OCI-LY1 (cell line): ENCODE results near the gene DUSP9.

Source experiments
- H2AFZ ChIP-seq: fragments of 200-600 bp; sonication (generic), shearing (Covaris generic); 2 replicates; pipeline ENCODE4 v1.6.0; 2014; ENCODE audit warnings: antibody characterized with exemption, mild to moderate bottlenecking, low read length
- H3F3A ChIP-seq: fragments of 200-600 bp; sonication (generic), shearing (Covaris generic); 2 replicates; pipeline ENCODE4 v1.6.0; 2014; ENCODE audit warnings: mild to moderate bottlenecking, antibody characterized with exemption, low read length, moderate library complexity; ENCODE audit not compliant: insufficient read depth
- H3K27ac ChIP-seq: fragments of 200-600 bp; sonication (generic); 2 replicates; pipeline ENCODE4 v1.5.1; 2014; ENCODE audit warnings: low read length, mixed run types, mild to moderate bottlenecking, low read depth; ENCODE audit not compliant: poor library complexity, severe bottlenecking
- H3K27me3 ChIP-seq: fragments of 200-600 bp; sonication (generic); 2 replicates; pipeline ENCODE4 v1.6.0; 2014; ENCODE audit warnings: antibody characterized with exemption, mild to moderate bottlenecking, low read length, moderate library complexity; ENCODE audit not compliant: insufficient read depth
- H3K36me3 ChIP-seq: fragments of 200-600 bp; sonication (generic); 2 replicates; pipeline ENCODE4 v1.6.1; 2014; ENCODE audit warnings: mild to moderate bottlenecking, antibody characterized with exemption, low read length, moderate library complexity, mixed read lengths; ENCODE audit not compliant: insufficient read depth
- H3K4me1 ChIP-seq: fragments of 200-600 bp; sonication (generic); 2 replicates; pipeline ENCODE4 v1.5.1; 2014; ENCODE audit warnings: mild to moderate bottlenecking, low read length, moderate library complexity; ENCODE audit not compliant: insufficient read depth, severe bottlenecking
- H3K4me2 ChIP-seq: fragments of 200-600 bp; sonication (generic), shearing (Covaris generic); 2 replicates; pipeline ENCODE4 v1.6.1; 2014; ENCODE audit warnings: low read length
- H3K4me3 ChIP-seq: fragments of 200-600 bp; sonication (generic); 2 replicates; pipeline ENCODE4 v1.5.1; 2014; ENCODE audit warnings: low read length, low read depth, mild to moderate bottlenecking, mixed read lengths; ENCODE audit not compliant: poor library complexity, severe bottlenecking
- H3K79me2 ChIP-seq: fragments of 200-600 bp; shearing (Covaris generic); 2 replicates; pipeline ENCODE4 v1.6.1; 2016; ENCODE audit warnings: mixed run types, low read length, mixed read lengths; ENCODE audit not compliant: insufficient read depth
- H3K9ac ChIP-seq: fragments of 200-600 bp; sonication (generic), shearing (Covaris generic); 2 replicates; pipeline ENCODE4 v1.6.1; 2014; ENCODE audit warnings: mild to moderate bottlenecking, low read length, mixed read lengths
- H3K9me2 ChIP-seq: fragments of 200-600 bp; sonication (generic), shearing (Covaris generic); 2 replicates; pipeline ENCODE4 v1.6.1; 2014; ENCODE audit warnings: low read depth, mild to moderate bottlenecking, low read length, mixed read lengths
- H3K9me3 ChIP-seq: fragments of 200-600 bp; shearing (Covaris generic); 2 replicates; pipeline ENCODE4 v1.6.1; 2014; ENCODE audit warnings: low read length, mixed read lengths
- H4K20me1 ChIP-seq: fragments of 200-600 bp; sonication (generic), shearing (Covaris generic); 2 replicates; pipeline ENCODE4 v1.6.0; 2016; ENCODE audit warnings: mild to moderate bottlenecking, low read length; ENCODE audit not compliant: insufficient read depth
- EZH2 ChIP-seq: fragments of 200-600 bp; sonication (generic), shearing (Covaris generic); IDR thresholded peaks from 2 replicates; pipeline ENCODE4 v1.8.0; 2017; ENCODE audit warnings: borderline replicate concordance, mixed run types, mild to moderate bottlenecking, antibody characterized with exemption, low read length, moderate library complexity, mixed read lengths
- TF ChIP-seq, protein P1 (sequence below): fragments of 200-600 bp; sonication (generic), shearing (Covaris generic); IDR thresholded peaks from 2 replicates; pipeline ENCODE4 v1.5.1; 2017; ENCODE audit warnings: mild to moderate bottlenecking, antibody characterized with exemption, low read length, moderate library complexity, mixed read lengths

Gene DUSP9

DNA sequence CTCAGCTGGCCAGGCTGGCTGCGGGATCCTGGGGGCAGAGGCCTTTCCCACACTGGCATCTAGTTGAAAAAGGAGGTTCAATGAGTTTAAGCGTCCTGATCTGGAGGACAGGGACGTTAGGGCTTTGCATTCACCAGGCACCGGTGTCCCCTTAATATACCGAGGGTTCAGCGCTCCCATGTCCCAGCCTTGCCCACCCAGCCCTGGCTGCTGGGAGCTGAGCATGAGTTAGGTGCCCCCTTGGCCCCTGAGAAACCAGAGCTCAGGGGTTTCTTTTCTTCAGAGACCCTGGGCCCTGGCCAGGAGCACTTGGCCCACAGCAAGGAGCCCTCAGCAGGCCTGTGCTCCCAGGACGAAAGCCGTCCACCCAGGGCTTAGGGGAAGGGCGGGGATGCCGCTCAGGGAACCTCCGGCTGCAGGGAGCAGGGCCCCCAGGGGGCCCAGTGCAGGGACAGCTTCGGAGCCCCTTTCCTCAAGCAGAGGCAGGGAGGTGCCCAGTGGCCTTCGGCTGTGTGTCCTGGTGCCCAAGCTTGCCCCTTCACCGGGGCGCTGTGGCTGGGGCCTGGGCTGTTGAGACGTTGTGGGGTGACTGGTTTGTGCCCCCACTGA is 20.9 kb upstream of the DUSP9 start:
- Histone ChIP-seq H3K4me1 (no peaks in the 10 kb centered on the region), H3K9me3 (no peaks in the 10 kb centered on the region), H3K27ac (no peak overlapping the region), H3K4me3 (no peak overlapping the region), H2AFZ (no peak overlapping the region), H3K79me2 (no peaks in the 10 kb centered on the region), H3K9ac (no peak overlapping the region), H3K9me2 (no peaks in the 10 kb centered on the region), H3K27me3 (no peaks in the 10 kb centered on the region), H3K4me2 (no peak overlapping the region), H3K36me3 (no peaks in the 10 kb centered on the region), H3F3A (no peaks in the 10 kb centered on the region), H4K20me1 (no peaks in the 10 kb centered on the region)
- TF ChIP-seq, protein P1, sequence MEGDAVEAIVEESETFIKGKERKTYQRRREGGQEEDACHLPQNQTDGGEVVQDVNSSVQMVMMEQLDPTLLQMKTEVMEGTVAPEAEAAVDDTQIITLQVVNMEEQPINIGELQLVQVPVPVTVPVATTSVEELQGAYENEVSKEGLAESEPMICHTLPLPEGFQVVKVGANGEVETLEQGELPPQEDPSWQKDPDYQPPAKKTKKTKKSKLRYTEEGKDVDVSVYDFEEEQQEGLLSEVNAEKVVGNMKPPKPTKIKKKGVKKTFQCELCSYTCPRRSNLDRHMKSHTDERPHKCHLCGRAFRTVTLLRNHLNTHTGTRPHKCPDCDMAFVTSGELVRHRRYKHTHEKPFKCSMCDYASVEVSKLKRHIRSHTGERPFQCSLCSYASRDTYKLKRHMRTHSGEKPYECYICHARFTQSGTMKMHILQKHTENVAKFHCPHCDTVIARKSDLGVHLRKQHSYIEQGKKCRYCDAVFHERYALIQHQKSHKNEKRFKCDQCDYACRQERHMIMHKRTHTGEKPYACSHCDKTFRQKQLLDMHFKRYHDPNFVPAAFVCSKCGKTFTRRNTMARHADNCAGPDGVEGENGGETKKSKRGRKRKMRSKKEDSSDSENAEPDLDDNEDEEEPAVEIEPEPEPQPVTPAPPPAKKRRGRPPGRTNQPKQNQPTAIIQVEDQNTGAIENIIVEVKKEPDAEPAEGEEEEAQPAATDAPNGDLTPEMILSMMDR: no peak
- no peak for TF ChIP-seq EZH2

DNA sequence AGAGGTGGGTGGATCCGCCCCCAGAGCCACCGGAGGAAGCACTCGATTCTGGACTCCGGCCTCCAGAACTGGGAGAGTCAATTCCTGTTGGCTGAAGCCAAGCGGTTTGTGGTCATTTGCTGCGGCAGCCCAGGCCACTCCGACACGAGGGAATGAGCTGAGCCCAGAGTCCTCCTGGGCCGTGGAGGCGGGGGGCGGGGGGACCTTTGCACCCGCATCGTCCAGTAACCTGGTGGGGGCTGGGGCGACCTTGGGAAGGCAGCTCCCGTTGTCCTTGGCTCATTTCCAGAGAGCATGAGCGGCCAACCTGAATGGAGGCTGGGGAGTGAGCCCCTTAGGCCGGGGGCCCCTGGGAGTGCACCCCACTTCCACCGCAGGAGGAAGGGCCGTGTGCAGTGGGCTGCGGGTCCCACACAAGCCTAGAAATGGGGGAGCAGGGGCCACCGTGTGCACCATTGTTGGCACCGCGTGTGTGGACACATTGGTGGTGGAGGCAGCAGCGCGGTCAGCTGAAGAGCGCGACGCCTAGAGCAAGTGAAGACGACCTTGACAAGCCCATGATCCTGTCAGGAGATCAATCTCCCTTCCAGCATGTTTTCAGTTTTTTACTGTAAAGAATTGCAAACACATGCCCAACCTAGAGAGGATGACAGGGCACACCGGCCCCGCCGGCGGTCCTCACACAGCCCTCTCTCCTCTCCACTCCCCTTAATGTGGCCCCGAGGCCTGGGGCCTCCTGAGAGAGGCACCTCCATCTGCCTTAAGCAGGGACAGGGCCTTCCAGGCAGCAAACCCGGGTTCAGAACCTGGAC is 19.9 kb upstream of the DUSP9 start:
- Histone ChIP-seq H3K27me3 (no peaks in the 10 kb centered on the region; the same call in 1 of the 2 replicates), H3K9me2 (no peaks in the 10 kb centered on the region), H3K27ac (no peak overlapping the region), H3K4me2 (no peak overlapping the region), H3K9ac (no peak overlapping the region), H3F3A (no peaks in the 10 kb centered on the region), H3K4me1 (no peaks in the 10 kb centered on the region), H3K4me3 (no peak overlapping the region), H3K9me3 (no peaks in the 10 kb centered on the region), H3K79me2 (no peaks in the 10 kb centered on the region), H4K20me1 (no peaks in the 10 kb centered on the region), H2AFZ (no peak overlapping the region), H3K36me3 (no peaks in the 10 kb centered on the region)
- TF ChIP-seq EZH2: no peak
- TF ChIP-seq, protein P1: no peak

DNA sequence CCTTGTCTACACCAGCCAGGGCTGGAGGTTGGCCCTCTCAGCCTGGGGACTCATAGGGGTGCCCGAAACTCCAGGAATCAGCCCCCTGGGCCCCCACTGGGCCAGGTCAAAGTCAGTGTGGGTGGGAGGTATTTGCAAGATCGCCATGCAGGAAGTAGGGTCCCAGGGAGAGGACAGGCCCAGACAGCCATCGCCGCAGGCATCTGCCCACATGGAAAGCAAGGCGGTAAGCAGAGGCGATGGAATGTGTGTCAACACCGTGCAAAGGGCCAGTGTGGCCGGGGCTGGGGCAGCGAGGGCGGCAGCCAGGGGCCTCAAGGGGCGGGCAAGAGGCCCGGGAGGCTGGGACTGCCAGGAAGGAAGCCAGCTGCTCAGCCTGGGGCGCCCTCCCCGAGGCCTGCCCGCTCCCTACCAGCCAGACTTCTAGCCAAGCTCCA is 19.3 kb upstream of the DUSP9 start:
- H3K79me2 ChIP-seq: no peaks in the 10 kb centered on the region
- TF ChIP-seq EZH2: no peak
- TF ChIP-seq, protein P1: no peak
- no peak overlapping the region for H3K27ac ChIP-seq
- H2AFZ ChIP-seq: no peak overlapping the region
- no peak overlapping the region for H3K9ac ChIP-seq
- no peaks in the 10 kb centered on the region; the same call in 1 of the 2 replicates for H3K27me3 ChIP-seq
- H3K9me2 ChIP-seq: no peaks in the 10 kb centered on the region
- no peaks in the 10 kb centered on the region for H3K4me1 ChIP-seq
- H3K4me2 ChIP-seq: no peak overlapping the region
- no peaks in the 10 kb centered on the region for H3K36me3 ChIP-seq
- no peaks in the 10 kb centered on the region for H3K9me3 ChIP-seq
- no peaks in the 10 kb centered on the region for H3F3A ChIP-seq
- no peak overlapping the region for H3K4me3 ChIP-seq
- no peaks in the 10 kb centered on the region for H4K20me1 ChIP-seq
